GM19455 (cell line): ENCODE measurements around the gene PEX14.

ENCODE experiments used
- ATAC-seq: cut with Tn5 transposase; IDR thresholded peaks from one replicate; pipeline ENCODE4 v1.9.1; 2021; ENCODE audit not compliant: unreplicated experiment

The PEX14 gene

GRCh38 chr1:10591010-10591409 is 116.3 kb downstream of the PEX14 start:
- ATAC-seq = no peak

- ATAC-seq = no peak
These were observed 117.6 kb downstream of the PEX14 start for GRCh38 chr1:10592373-10592772.

GRCh38 chr1:10593750-10594149 is 119.0 kb downstream of the PEX14 start:
- ATAC-seq = no peak

GRCh38 chr1:10594595-10595223 is 120.0 kb downstream of the PEX14 start:
- ATAC-seq = no peak

- no peak for ATAC-seq
These were observed 122.0 kb downstream of the PEX14 start for GRCh38 chr1:10596780-10597179.

GRCh38 chr1:10597492-10598388 is 123.0 kb downstream of the PEX14 start:
- ATAC-seq = no peak

GRCh38 chr1:10598389-10598702 is 123.6 kb downstream of the PEX14 start:
- ATAC-seq = no peak

- ATAC-seq = no peak
These were observed 124.6 kb downstream of the PEX14 start for GRCh38 chr1:10599194-10599861.

- ATAC-seq = no peak
These were observed 126.8 kb downstream of the PEX14 start for GRCh38 chr1:10601342-10602070.

- ATAC-seq = no peak
These were observed 128.2 kb downstream of the PEX14 start for GRCh38 chr1:10602936-10603335.

- ATAC-seq = no peak
These were observed 130.2 kb downstream of the PEX14 start for GRCh38 chr1:10604966-10605365.

- ATAC-seq = no peak
These were observed 131.3 kb downstream of the PEX14 start for GRCh38 chr1:10606064-10606463.

- no peak for ATAC-seq
These were observed 132.5 kb downstream of the PEX14 start for GRCh38 chr1:10607228-10607627.

GRCh38 chr1:10608690-10609089 is 133.9 kb downstream of the PEX14 start:
- ATAC-seq = no peak

GRCh38 chr1:10610901-10611600 is 136.3 kb downstream of the PEX14 start:
- no peak for ATAC-seq

- ATAC-seq = no peak
These were observed 137.8 kb downstream of the PEX14 start for GRCh38 chr1:10612436-10613160.

- ATAC-seq = no peak
These were observed 138.6 kb downstream of the PEX14 start for GRCh38 chr1:10613340-10613739.

- no peak for ATAC-seq
These were observed 139.1 kb downstream of the PEX14 start for GRCh38 chr1:10613861-10614260.

- ATAC-seq = no peak
These were observed 139.9 kb downstream of the PEX14 start for GRCh38 chr1:10614377-10615225.
